Transverse colon (tissue), 4 donors: ENCODE measurements around the gene HCFC1. TPM values are rescaled to one million over a fixed set of nuclear protein-coding genes. Genes with fewer than 3 reads are reported as not detected.

Experiments used
- DNase-seq: peaks from one replicate; pipeline ENCODE4 v3.0.0-alpha.2; 2019
- H3K27ac ChIP-seq, 4 donors: fragments of 200-600 bp; sonication (generic); 2 replicates each; pipeline ENCODE4 v1.5.1; 2016 to 2018; ENCODE audit warnings: inconsistent platforms in 4 of 4
- H3K27me3 ChIP-seq: fragments of 200-600 bp; sonication (generic); 2 replicates; pipeline ENCODE4 v1.5.1; 2017; ENCODE audit warnings: inconsistent platforms
- H3K36me3 ChIP-seq, 4 donors: fragments of 200-600 bp; sonication (generic); 2 replicates each; pipeline ENCODE4 v1.5.1; 2017 to 2019; ENCODE audit warnings: inconsistent platforms in 4 of 4
- H3K4me1 ChIP-seq, 4 donors: fragments of 200-600 bp; sonication (generic); 2 replicates each; pipeline ENCODE4 v1.5.1; 2017 to 2020; ENCODE audit warnings: inconsistent platforms in 4 of 4
- H3K4me3 ChIP-seq, 4 donors: fragments of 200-600 bp; sonication (generic); 1 replicate in 1 of 4; 2 replicates in 3 of 4; pipeline versions ENCODE4 v1.5.1 to v1.6.1; 2017 to 2019; ENCODE audit warnings: inconsistent platforms in 4 of 4
- H3K9me3 ChIP-seq, 2 donors: fragments of 200-600 bp; sonication (generic); 2 replicates each; pipeline ENCODE4 v1.5.1; 2017 to 2019; ENCODE audit warnings: inconsistent platforms in 2 of 2
- EP300 ChIP-seq: sonication (generic); formaldehyde crosslinking; IDR thresholded peaks from one replicate; pipeline ENCODE4 v1.6.1; 2017; ENCODE audit warnings: antibody characterized with exemption, low read depth
- POLR2A ChIP-seq: fragments of 450-650 bp; IDR thresholded peaks from one replicate; pipeline ENCODE4 v1.6.1; 2016; ENCODE audit warnings: antibody characterized with exemption, mild to moderate bottlenecking, moderate library complexity
- POLR2AphosphoS5 ChIP-seq, 3 donors: sonication (generic); formaldehyde crosslinking; IDR thresholded peaks; one replicate each; pipeline ENCODE4 v1.6.1; 2016; ENCODE audit warnings: antibody characterized with exemption in 3 of 3
- WGBS, 2 donors: methylation state at CpG; one replicate each; pipeline ENCODE4 v1.1.5; 2018; ENCODE audit warnings: low coverage in 1 of 2; 5-methylcytosine and 5-hydroxymethylcytosine counted together
- in situ Hi-C, 4 donors: fragments of 200-750 bp; cut with MboI; loops; one replicate each; pipeline versions ENCODE4 v1.15.0 to v1.15.1; 2017; ENCODE audit warnings: low sequenced_read_pairs in 3 of 4, low pct_ligation_motif_present in 1 of 4, low pct_unique_long_range_greater_than_20kb in 1 of 4
- intact Hi-C: fragments of 100-400 bp; cut with DNase I; formaldehyde crosslinking; loops from one replicate; pipeline ENCODE4 v1.15.1; 2023; ENCODE audit warnings: low total_unique reads
- total RNA-seq, 4 donors: library from RNA; depleted of rRNA; stranded (reverse); fragments of >200 nt; gene quantifications; one replicate each; pipeline ENCODE4 v1.1.0, GENCODE V29; 2016
- TF ChIP-seq, protein P1 (sequence below), 5 experiments: fragments of 200-600 bp in 3 of 5; fragments of 450-650 bp in 2 of 5; sonication (generic) in 3 of 5; IDR thresholded peaks; 1 replicate in 2 of 5; 2 replicates in 3 of 5; pipeline ENCODE4 v1.5.1; 2016 to 2017; ENCODE audit warnings: antibody characterized with exemption in 5 of 5, inconsistent platforms in 3 of 5, mild to moderate bottlenecking in 2 of 5, moderate library complexity in 1 of 5

The HCFC1 gene
- total RNA-seq, 4 donors from 2014 or later: 34.0 to 68.5 (median 49.8) TPM

DNA sequence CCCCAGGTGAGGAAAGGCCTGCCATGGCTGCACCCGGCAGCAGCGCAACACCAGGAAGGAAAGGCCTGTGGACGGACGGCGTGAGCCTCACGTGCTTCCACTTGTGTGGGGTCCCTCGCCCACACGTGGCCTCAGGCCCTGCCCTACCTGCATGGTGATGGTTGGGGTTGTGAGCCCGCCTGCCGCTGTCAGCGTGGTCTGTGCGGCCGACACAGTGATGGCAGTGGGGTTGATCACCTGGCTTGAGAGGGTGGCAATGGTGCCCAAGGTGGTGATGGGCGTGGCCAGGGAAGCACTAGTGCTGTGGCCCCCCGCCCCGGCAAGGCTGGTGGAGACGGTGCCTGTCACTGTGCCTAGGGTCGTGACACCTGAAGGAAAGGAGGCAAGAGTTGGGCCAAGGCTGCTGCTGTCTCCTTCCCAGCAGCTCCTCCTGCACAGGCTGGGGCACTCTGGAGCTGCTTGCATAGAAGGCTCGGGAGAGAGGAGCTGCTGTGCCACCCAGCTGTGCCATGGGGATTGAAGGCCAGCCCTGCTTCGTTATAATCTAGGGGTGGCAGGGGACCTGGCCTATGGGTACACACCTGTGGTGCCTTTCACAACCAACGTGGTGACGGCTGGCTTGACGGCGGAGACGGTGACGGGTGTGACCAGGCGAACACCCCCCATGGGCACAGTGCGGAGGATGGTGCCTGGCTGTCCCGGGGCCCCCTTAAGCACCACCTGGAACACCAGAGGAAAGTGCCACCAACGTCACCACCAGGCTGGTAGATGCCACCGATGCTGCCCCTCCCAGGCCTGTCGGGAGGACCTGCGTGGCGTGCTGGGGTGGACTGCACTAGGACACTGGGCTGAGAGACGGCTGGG is 15.3 kb downstream of the HCFC1 start:
- TF ChIP-seq POLR2AphosphoS5 (IDR thresholded peaks at IDR 0.05) (no peak), EP300 (no peak), POLR2A (no peak)
- TF ChIP-seq, protein P1, sequence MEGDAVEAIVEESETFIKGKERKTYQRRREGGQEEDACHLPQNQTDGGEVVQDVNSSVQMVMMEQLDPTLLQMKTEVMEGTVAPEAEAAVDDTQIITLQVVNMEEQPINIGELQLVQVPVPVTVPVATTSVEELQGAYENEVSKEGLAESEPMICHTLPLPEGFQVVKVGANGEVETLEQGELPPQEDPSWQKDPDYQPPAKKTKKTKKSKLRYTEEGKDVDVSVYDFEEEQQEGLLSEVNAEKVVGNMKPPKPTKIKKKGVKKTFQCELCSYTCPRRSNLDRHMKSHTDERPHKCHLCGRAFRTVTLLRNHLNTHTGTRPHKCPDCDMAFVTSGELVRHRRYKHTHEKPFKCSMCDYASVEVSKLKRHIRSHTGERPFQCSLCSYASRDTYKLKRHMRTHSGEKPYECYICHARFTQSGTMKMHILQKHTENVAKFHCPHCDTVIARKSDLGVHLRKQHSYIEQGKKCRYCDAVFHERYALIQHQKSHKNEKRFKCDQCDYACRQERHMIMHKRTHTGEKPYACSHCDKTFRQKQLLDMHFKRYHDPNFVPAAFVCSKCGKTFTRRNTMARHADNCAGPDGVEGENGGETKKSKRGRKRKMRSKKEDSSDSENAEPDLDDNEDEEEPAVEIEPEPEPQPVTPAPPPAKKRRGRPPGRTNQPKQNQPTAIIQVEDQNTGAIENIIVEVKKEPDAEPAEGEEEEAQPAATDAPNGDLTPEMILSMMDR (IDR thresholded peaks at IDR 0.05): no peak
- H3K9me3 ChIP-seq: no peaks in the 10 kb centered on the region
- WGBS, 2 donors: 95% methylated on average over 35 of the region's 35 CpGs; no CpG with 5 or more reads in 1 of the 2 donors
- no peaks in the 10 kb centered on the region for H3K36me3 ChIP-seq
- in situ Hi-C loops (loop anchor here in 2 of 4 donors (25.0 kb wide), 2 partner anchors 194 to 581 kb away; partner anchors contain the start of genes G6PD (in 1 of the 2), IKBKG (in 1 of the 2) and PLXNB3 (in 1 of the 2)), intact Hi-C loops (no loop called here)
- no peak overlapping the region for H3K4me3 ChIP-seq
- H3K4me1 ChIP-seq: peaks cover 0 to 5% (median 0%) of the 10 kb centered on the region in 4 donors
- no peak overlapping the region for H3K27ac ChIP-seq
- DNase-seq: no peak
- no peaks in the 10 kb centered on the region for H3K27me3 ChIP-seq

DNA sequence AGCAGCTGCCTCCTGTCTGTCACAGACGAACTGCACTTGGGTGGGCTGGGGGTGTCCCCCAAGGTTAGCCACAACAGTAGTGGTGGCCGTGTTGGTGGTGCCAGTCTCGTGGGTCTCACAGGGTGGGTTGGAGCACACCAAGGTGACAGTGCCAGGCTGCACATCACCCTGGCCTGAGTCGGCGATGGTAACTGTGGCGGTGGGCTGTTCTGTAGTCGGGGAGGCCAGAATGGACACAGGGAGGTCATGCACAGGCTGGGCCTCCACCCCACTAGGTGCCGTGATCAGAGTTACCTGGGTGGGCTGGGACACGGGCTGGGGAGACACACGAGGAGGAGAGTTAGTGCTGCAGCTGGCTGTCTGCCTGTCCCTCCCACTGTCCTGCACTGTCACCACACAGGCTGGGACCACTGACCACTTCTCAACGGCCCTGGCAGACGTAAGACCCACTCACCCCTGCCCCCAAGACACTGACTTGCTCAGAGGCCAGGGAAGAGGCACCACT is 16.3 kb downstream of the HCFC1 start:
- DNase-seq: no peak
- Histone ChIP-seq H3K27me3 (no peaks in the 10 kb centered on the region), H3K4me1 (peaks cover 0 to 5% (median 0%) of the 10 kb centered on the region in 4 donors), H3K4me3 (no peak overlapping the region), H3K9me3 (no peaks in the 10 kb centered on the region), H3K27ac (peak overlapping the region in 1 of 4 donors; percentile 72), H3K36me3 (no peaks in the 10 kb centered on the region)
- in situ Hi-C loops: loop anchor here in 2 of 4 donors (25.0 kb wide), 2 partner anchors 193 to 582 kb away; partner anchors contain the start of genes G6PD (in 1 of the 2), IKBKG (in 1 of the 2) and PLXNB3 (in 1 of the 2)
- 78% methylated on average over 12 of the region's 12 CpGs; no CpG with 5 or more reads in 1 of the 2 donors for WGBS, 2 donors
- intact Hi-C loops: no loop called here
- TF ChIP-seq, protein P1 (IDR thresholded peaks at IDR 0.05): no peak
- TF ChIP-seq POLR2AphosphoS5 (IDR thresholded peaks at IDR 0.05) (no peak), EP300 (no peak), POLR2A (no peak)

DNA sequence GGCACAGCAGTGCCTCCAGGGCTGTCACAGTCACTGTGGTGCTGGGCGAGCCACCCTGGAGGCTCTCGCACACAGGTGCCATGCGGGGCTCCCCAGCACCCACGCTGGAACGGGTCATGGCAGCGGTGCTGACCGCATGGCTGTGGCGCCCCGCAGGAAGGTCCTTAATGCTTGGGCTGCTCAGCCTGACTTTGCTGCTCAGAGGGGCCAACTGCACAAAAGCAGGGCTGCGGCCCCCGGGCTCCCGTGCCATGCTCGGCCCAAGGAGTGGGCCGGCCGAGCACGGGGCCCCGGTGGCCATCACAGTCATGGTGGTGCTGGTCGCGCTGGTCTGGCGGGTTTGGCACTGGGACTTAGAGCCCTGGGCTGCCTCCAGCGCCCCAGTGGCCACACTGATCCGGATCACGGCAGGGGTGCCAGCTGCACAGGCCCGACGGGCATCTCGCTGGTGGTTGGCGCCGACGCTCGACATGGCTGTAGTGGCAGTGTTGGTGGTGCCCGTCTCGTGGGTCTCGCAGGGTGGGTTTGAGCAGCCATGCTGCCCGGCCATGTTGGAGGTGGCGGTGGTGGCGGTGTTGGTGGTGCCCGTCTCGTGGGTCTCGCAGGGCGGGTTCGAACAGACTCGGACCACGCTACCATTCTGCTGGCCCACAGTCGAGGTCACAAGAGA is 16.9 kb downstream of the HCFC1 start:
- Histone ChIP-seq H3K4me3 (no peak overlapping the region), H3K4me1 (peaks cover 0 to 8% (median 0%) of the 10 kb centered on the region in 4 donors), H3K9me3 (no peaks in the 10 kb centered on the region), H3K36me3 (no peaks in the 10 kb centered on the region), H3K27ac (peak overlapping the region; percentile 67 to 72 (median 70)), H3K27me3 (no peaks in the 10 kb centered on the region)
- 96% methylated on average over 33 of the region's 44 CpGs; no CpG with 5 or more reads in 1 of the 2 donors for WGBS, 2 donors
- in situ Hi-C loops (loop anchor here in 2 of 4 donors (25.0 kb wide), 2 partner anchors 192 to 583 kb away; partner anchors contain the start of genes G6PD (in 1 of the 2), IKBKG (in 1 of the 2) and PLXNB3 (in 1 of the 2)), intact Hi-C loops (loop anchor here (5.0 kb wide), 1 partner anchor 187 kb away; no protein-coding TSS in a partner anchor)
- no peak for DNase-seq
- TF ChIP-seq POLR2AphosphoS5 (IDR thresholded peaks at IDR 0.05): no peak
- TF ChIP-seq POLR2A: no peak
- TF ChIP-seq, protein P1 (IDR thresholded peaks at IDR 0.05): no peak
- no peak for TF ChIP-seq EP300
